Lower leg skin (tissue), 3 donors: ENCODE results near the gene TMEM145.

Source experiments
- POLR2A ChIP-seq, 2 donors: fragments of 450-650 bp; IDR thresholded peaks; one replicate each; pipeline ENCODE4 v1.6.1; 2016 to 2017; ENCODE audit warnings: antibody characterized with exemption in 2 of 2, mild to moderate bottlenecking in 1 of 2, moderate library complexity in 1 of 2
- TF ChIP-seq, protein P1 (sequence below), 3 donors: fragments of 450-650 bp; IDR thresholded peaks; one replicate each; pipeline ENCODE4 v1.5.1; 2016; ENCODE audit warnings: antibody characterized with exemption in 3 of 3, mild to moderate bottlenecking in 3 of 3, moderate library complexity in 2 of 3

DNA sequence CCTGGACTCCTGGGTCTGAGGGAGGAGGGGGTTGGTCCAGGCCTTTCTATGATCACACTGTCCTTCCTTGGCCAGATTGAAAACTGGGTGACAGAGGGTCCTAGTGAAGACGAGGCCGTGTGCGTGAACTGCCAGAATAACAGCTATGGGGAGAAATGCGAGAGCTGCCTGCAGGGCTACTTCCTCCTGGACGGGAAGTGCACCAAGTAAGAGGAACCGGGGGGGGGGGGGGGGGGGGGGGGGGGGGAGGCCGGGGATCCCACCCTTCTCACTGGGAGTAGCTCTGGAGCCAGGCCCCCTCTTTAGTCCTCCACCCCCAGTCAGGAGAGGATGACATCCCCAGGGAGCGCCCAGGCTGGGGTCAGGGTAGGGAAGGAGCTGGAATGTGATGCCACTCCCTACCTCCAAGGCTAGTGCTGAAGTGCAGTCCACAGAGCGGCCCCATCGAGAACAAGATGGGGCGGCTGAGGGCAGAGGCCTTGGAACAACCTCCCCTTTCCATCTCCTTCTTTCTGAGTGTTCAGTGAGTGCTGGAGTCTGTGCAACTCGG, 57.6 kb downstream of the TMEM145 start:
- TF ChIP-seq POLR2A (IDR thresholded peaks at IDR 0.05) = no peak
- TF ChIP-seq, protein P1, sequence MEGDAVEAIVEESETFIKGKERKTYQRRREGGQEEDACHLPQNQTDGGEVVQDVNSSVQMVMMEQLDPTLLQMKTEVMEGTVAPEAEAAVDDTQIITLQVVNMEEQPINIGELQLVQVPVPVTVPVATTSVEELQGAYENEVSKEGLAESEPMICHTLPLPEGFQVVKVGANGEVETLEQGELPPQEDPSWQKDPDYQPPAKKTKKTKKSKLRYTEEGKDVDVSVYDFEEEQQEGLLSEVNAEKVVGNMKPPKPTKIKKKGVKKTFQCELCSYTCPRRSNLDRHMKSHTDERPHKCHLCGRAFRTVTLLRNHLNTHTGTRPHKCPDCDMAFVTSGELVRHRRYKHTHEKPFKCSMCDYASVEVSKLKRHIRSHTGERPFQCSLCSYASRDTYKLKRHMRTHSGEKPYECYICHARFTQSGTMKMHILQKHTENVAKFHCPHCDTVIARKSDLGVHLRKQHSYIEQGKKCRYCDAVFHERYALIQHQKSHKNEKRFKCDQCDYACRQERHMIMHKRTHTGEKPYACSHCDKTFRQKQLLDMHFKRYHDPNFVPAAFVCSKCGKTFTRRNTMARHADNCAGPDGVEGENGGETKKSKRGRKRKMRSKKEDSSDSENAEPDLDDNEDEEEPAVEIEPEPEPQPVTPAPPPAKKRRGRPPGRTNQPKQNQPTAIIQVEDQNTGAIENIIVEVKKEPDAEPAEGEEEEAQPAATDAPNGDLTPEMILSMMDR (IDR thresholded peaks at IDR 0.05) = no peak
